ENCODE results near the gene ORC3.

ORC3 gene

DNA sequence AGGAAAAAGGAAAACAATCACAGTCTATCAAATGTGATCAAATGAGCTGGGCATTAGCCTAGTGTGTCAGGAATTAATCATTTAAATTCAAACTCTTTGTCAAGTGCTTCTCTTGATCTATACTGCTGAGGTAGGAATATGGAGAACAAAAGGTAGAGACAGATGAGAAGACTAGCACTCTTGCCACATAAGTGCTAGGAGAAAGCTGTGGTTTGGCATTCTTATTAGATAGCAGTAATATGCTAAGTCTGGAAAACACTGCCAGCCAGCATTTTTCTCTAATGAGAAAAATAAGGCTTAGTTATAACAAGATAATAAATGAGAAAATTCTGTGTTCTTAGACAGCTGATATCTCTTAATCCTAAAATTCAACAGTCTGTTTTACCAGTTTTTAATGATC, 38.9 kb downstream of the ORC3 start:
- Histone ChIP-seq H3K9me3 (ENCODE audit: insufficient read depth, low read length) (no peaks in the 10 kb centered on the region), H3K4me1 (ENCODE audit: insufficient read depth, insufficient read length) (no peaks in the 10 kb centered on the region), H3K27me3 (ENCODE audit: insufficient read depth, insufficient read length) (no peaks in the 10 kb centered on the region), H3K9ac (ENCODE audit: insufficient read length, low read depth) (no peak overlapping the region), H3K36me3 (ENCODE audit: insufficient read depth, insufficient read length, low read length) (peaks cover 12% of the 10 kb centered on the region), H3K4me3 (ENCODE audit: insufficient read length, low read depth) (no peak overlapping the region)
- DNase-seq (ENCODE audit: low read depth, low spot score): no peak
- TF ChIP-seq YY1 (IDR thresholded peaks at IDR 0.05; ENCODE audit: insufficient read depth, insufficient read length): no peak

DNA sequence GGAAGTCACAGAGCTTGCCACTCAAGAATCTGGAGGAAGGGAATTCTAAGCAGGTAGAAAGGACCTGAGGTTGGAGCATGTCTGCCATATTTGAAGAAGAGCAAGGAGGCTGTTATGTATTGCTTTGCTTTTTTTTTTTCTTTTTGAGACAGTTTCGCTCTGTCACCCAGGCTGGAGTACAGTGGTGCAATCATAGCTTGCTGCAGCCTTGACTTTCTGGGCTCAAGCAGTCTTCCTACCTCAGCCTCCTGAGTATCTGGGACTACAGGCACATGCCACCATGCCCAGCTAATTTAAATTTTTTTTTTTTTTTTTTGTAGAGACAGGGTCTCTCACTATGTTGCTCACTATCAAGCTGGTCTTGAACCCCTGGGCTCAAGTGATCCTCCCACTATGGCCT, 40.8 kb downstream of the ORC3 start:
- Histone ChIP-seq H3K4me3 (ENCODE audit: insufficient read length, low read depth) (no peak overlapping the region), H3K9ac (ENCODE audit: insufficient read length, low read depth) (no peak overlapping the region), H3K4me1 (ENCODE audit: insufficient read depth, insufficient read length) (no peaks in the 10 kb centered on the region), H3K9me3 (ENCODE audit: insufficient read depth, low read length) (no peaks in the 10 kb centered on the region), H3K27me3 (ENCODE audit: insufficient read depth, insufficient read length) (no peaks in the 10 kb centered on the region), H3K36me3 (ENCODE audit: insufficient read depth, insufficient read length, low read length) (peaks cover 18% of the 10 kb centered on the region)
- TF ChIP-seq YY1 (IDR thresholded peaks at IDR 0.05; ENCODE audit: insufficient read depth, insufficient read length): no peak
- no peak for TF ChIP-seq SUZ12 (IDR thresholded peaks at IDR 0.05; ENCODE audit: extremely low read depth, insufficient read depth, insufficient read length)
- TF ChIP-seq ZNF274 (IDR thresholded peaks at IDR 0.05; ENCODE audit: low read depth, low read length): no peak
- DNase-seq (ENCODE audit: low read depth, low spot score): no peak

- no peaks in the 10 kb centered on the region for H3K9me3 ChIP-seq (ENCODE audit: insufficient read depth, low read length)
- no peaks in the 10 kb centered on the region for H3K4me1 ChIP-seq (ENCODE audit: insufficient read depth, insufficient read length)
- no peaks in the 10 kb centered on the region for H3K27me3 ChIP-seq (ENCODE audit: insufficient read depth, insufficient read length)
- no peak for TF ChIP-seq SUZ12 (IDR thresholded peaks at IDR 0.05; ENCODE audit: extremely low read depth, insufficient read depth, insufficient read length)
- no peak for TF ChIP-seq YY1 (IDR thresholded peaks at IDR 0.05; ENCODE audit: insufficient read depth, insufficient read length)
- no peak for TF ChIP-seq ZNF274 (IDR thresholded peaks at IDR 0.05; ENCODE audit: low read depth, low read length)
- H3K36me3 ChIP-seq (ENCODE audit: insufficient read depth, insufficient read length, low read length): peaks cover 33% of the 10 kb centered on the region
- H3K9ac ChIP-seq (ENCODE audit: insufficient read length, low read depth): no peak overlapping the region
- no peak overlapping the region for H3K4me3 ChIP-seq (ENCODE audit: insufficient read length, low read depth)
- no peak for DNase-seq (ENCODE audit: low read depth, low spot score)
Observed at GRCh38 chr6:87633851-87634250, 43.9 kb downstream of the ORC3 start.

DNA sequence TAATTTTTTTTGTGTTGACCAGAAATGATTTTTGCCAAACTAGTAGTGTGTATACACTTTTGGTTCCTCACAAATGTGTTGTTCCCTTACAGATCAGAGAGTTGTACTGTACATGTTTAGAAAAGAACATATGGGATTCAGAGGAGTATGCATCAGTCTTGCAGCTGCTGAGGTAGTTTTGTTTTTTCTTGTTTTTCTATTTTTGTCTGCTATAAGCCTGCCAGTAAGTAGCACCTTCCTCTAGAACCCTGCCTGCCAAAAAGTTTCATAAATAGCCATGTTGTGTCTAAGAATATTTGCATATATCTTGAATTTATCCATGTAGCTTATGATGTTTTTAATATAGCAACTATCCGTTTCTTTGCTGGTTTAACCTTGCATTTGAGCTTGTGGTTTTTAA, 46.4 kb downstream of the ORC3 start:
- Histone ChIP-seq H3K27me3 (ENCODE audit: insufficient read depth, insufficient read length) (no peaks in the 10 kb centered on the region), H3K4me3 (ENCODE audit: insufficient read length, low read depth) (no peak overlapping the region), H3K9ac (ENCODE audit: insufficient read length, low read depth) (no peak overlapping the region), H3K9me3 (ENCODE audit: insufficient read depth, low read length) (no peaks in the 10 kb centered on the region), H3K4me1 (ENCODE audit: insufficient read depth, insufficient read length) (no peaks in the 10 kb centered on the region), H3K36me3 (ENCODE audit: insufficient read depth, insufficient read length, low read length) (peaks cover 27% of the 10 kb centered on the region)
- TF ChIP-seq SUZ12 (IDR thresholded peaks at IDR 0.05; ENCODE audit: extremely low read depth, insufficient read depth, insufficient read length) (no peak), ZNF274 (IDR thresholded peaks at IDR 0.05; ENCODE audit: low read depth, low read length) (no peak), YY1 (IDR thresholded peaks at IDR 0.05; ENCODE audit: insufficient read depth, insufficient read length) (no peak)
- DNase-seq (ENCODE audit: low read depth, low spot score): no peak

- Histone ChIP-seq H3K9ac (ENCODE audit: insufficient read length, low read depth) (no peak overlapping the region), H3K9me3 (ENCODE audit: insufficient read depth, low read length) (no peaks in the 10 kb centered on the region), H3K27me3 (ENCODE audit: insufficient read depth, insufficient read length) (no peaks in the 10 kb centered on the region), H3K4me1 (ENCODE audit: insufficient read depth, insufficient read length) (no peaks in the 10 kb centered on the region), H3K36me3 (ENCODE audit: insufficient read depth, insufficient read length, low read length) (peaks cover 27% of the 10 kb centered on the region), H3K4me3 (ENCODE audit: insufficient read length, low read depth) (no peak overlapping the region)
- no peak for DNase-seq (ENCODE audit: low read depth, low spot score)
- TF ChIP-seq SUZ12 (IDR thresholded peaks at IDR 0.05; ENCODE audit: extremely low read depth, insufficient read depth, insufficient read length) (no peak), YY1 (IDR thresholded peaks at IDR 0.05; ENCODE audit: insufficient read depth, insufficient read length) (no peak), ZNF274 (IDR thresholded peaks at IDR 0.05; ENCODE audit: low read depth, low read length) (no peak)
Observed at GRCh38 chr6:87637106-87637505, 47.2 kb downstream of the ORC3 start.

- Histone ChIP-seq H3K9me3 (ENCODE audit: insufficient read depth, low read length) (no peaks in the 10 kb centered on the region), H3K4me1 (ENCODE audit: insufficient read depth, insufficient read length) (no peaks in the 10 kb centered on the region), H3K9ac (ENCODE audit: insufficient read length, low read depth) (no peak overlapping the region), H3K27me3 (ENCODE audit: insufficient read depth, insufficient read length) (no peaks in the 10 kb centered on the region), H3K36me3 (ENCODE audit: insufficient read depth, insufficient read length, low read length) (peaks cover 23% of the 10 kb centered on the region), H3K4me3 (ENCODE audit: insufficient read length, low read depth) (no peak overlapping the region)
- TF ChIP-seq SUZ12 (IDR thresholded peaks at IDR 0.05; ENCODE audit: extremely low read depth, insufficient read depth, insufficient read length) (no peak), ZNF274 (IDR thresholded peaks at IDR 0.05; ENCODE audit: low read depth, low read length) (no peak), YY1 (IDR thresholded peaks at IDR 0.05; ENCODE audit: insufficient read depth, insufficient read length) (no peak)
- no peak for DNase-seq (ENCODE audit: low read depth, low spot score)
Observed at GRCh38 chr6:87639373-87639772, 49.4 kb downstream of the ORC3 start.

- H3K9ac ChIP-seq (ENCODE audit: insufficient read length, low read depth): no peak overlapping the region
- no peak for TF ChIP-seq SUZ12 (IDR thresholded peaks at IDR 0.05; ENCODE audit: extremely low read depth, insufficient read depth, insufficient read length)
- no peak for TF ChIP-seq YY1 (IDR thresholded peaks at IDR 0.05; ENCODE audit: insufficient read depth, insufficient read length)
- TF ChIP-seq ZNF274 (IDR thresholded peaks at IDR 0.05; ENCODE audit: low read depth, low read length): no peak
- H3K4me1 ChIP-seq (ENCODE audit: insufficient read depth, insufficient read length): no peaks in the 10 kb centered on the region
- no peak overlapping the region for H3K4me3 ChIP-seq (ENCODE audit: insufficient read length, low read depth)
- no peaks in the 10 kb centered on the region for H3K27me3 ChIP-seq (ENCODE audit: insufficient read depth, insufficient read length)
- peaks cover 15% of the 10 kb centered on the region for H3K36me3 ChIP-seq (ENCODE audit: insufficient read depth, insufficient read length, low read length)
- no peak for DNase-seq (ENCODE audit: low read depth, low spot score)
- H3K9me3 ChIP-seq (ENCODE audit: insufficient read depth, low read length): no peaks in the 10 kb centered on the region
Observed at GRCh38 chr6:87641065-87641692, 51.2 kb downstream of the ORC3 start.
